ENCODE measurements around the gene EPAS1.
"Not testable (repeated sequence)": the region's sequence is repeated elsewhere in the genome, so short reads cannot be mapped to it uniquely, and the experiment has no call there.

Gene EPAS1

GRCh38 chr2:46383113-46383395, 85.8 kb downstream of the EPAS1 start:
- DNase-seq (ENCODE audit: low read depth in 2 of 2) = no peak

- DNase-seq (ENCODE audit: low read depth in 2 of 2) = no peak
These were observed 86.7 kb downstream of the EPAS1 start for GRCh38 chr2:46383784-46384456.

- no peak for DNase-seq (ENCODE audit: low read depth in 2 of 2)
These were observed 87.2 kb downstream of the EPAS1 start for GRCh38 chr2:46384457-46384815.

- DNase-seq (ENCODE audit: low read depth in 2 of 2) = no peak
These were observed 88.8 kb downstream of the EPAS1 start for GRCh38 chr2:46385786-46386577.

GRCh38 chr2:46386763-46387162, 89.6 kb downstream of the EPAS1 start:
- no peak for DNase-seq (ENCODE audit: low read depth in 2 of 2)

- no peak for DNase-seq (ENCODE audit: low read depth in 2 of 2)
These were observed 90.1 kb downstream of the EPAS1 start for GRCh38 chr2:46387292-46387691.

GRCh38 chr2:46387886-46388515, 90.8 kb downstream of the EPAS1 start:
- DNase-seq (ENCODE audit: low read depth in 2 of 2) = no peak

- DNase-seq (ENCODE audit: low read depth in 2 of 2) = no peak
These were observed 91.7 kb downstream of the EPAS1 start for GRCh38 chr2:46388881-46389280.

GRCh38 chr2:46389417-46389916, 92.3 kb downstream of the EPAS1 start:
- DNase-seq (ENCODE audit: low read depth in 2 of 2) = no peak

- DNase-seq (ENCODE audit: low read depth in 2 of 2) = no peak
These were observed 92.8 kb downstream of the EPAS1 start for GRCh38 chr2:46390036-46390435.

- no peak for DNase-seq (ENCODE audit: low read depth in 2 of 2)
These were observed 93.7 kb downstream of the EPAS1 start for GRCh38 chr2:46390901-46391395.

GRCh38 chr2:46392561-46393346, 95.5 kb downstream of the EPAS1 start:
- no peak for DNase-seq (ENCODE audit: low read depth in 2 of 2)

GRCh38 chr2:46393347-46393820, 96.2 kb downstream of the EPAS1 start:
- DNase-seq (ENCODE audit: low read depth in 2 of 2) = no peak

GRCh38 chr2:46393865-46394264, 96.7 kb downstream of the EPAS1 start:
- DNase-seq (ENCODE audit: low read depth in 2 of 2) = no peak

- no peak for DNase-seq (ENCODE audit: low read depth in 2 of 2)
These were observed 97.7 kb downstream of the EPAS1 start for GRCh38 chr2:46394649-46395510.

- not testable (repeated sequence) for DNase-seq (ENCODE audit: low read depth in 2 of 2)
These were observed 98.5 kb downstream of the EPAS1 start for GRCh38 chr2:46395730-46396129.

GRCh38 chr2:46400016-46400415, 102.8 kb downstream of the EPAS1 start:
- no peak for DNase-seq (ENCODE audit: low read depth in 2 of 2)

GRCh38 chr2:46402874-46403273, 105.7 kb downstream of the EPAS1 start:
- no peak for DNase-seq (ENCODE audit: low read depth in 2 of 2)

GRCh38 chr2:46404181-46404759, 107.1 kb downstream of the EPAS1 start:
- no peak for DNase-seq (ENCODE audit: low read depth in 2 of 2)

GRCh38 chr2:46407852-46408455, 110.7 kb downstream of the EPAS1 start:
- no peak for DNase-seq (ENCODE audit: low read depth in 2 of 2)
